GM12892 (cell line): ENCODE measurements around the gene EVX2.

Source experiments
- POLR2A ChIP-seq: IDR thresholded peaks from 2 replicates; pipeline ENCODE4 v1.6.1; 2011; ENCODE audit warnings: low read depth, low read length, control low read depth
- POLR2AphosphoS5 ChIP-seq: IDR thresholded peaks from 2 replicates; pipeline ENCODE4 v1.6.1; 2011; ENCODE audit warnings: low read depth, low read length, control low read depth
- TAF1 ChIP-seq: IDR thresholded peaks from 2 replicates; pipeline ENCODE4 v1.6.1; 2011; ENCODE audit warnings: low read depth, mild to moderate bottlenecking, control low read depth, low read length, borderline replicate concordance

DNA sequence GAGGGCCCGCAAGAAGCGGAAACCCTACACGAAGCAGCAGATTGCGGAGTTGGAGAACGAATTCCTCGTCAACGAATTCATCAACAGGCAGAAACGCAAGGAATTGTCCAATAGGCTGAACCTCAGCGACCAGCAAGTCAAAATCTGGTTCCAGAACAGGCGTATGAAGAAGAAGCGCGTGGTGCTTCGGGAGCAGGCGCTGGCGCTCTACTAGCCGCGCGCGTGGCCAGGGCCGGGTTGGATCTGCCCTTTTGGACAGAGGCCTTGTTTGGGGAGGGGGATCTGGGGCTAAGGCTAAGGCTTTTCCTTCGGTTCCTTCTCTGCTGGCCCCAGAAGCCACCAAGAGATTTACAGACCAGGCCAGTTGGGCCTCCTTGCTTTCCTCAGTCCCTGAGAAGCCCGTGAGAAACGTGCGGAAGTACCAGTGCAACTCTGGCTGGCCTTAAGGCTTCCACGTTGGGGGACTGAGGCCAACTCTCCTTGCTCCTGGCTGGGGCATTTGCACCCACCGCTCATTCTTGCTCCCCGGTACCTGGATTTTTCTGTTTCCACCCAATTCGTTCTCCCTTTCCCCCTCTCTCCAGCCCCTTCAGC lies 16.9 kb upstream of the EVX2 start:
- TF ChIP-seq POLR2AphosphoS5 (no peak), TAF1 (no peak), POLR2A (no peak)
